Body of pancreas (tissue), 4 donors: ENCODE results near the gene CEP170.

Source experiments
- POLR2A ChIP-seq, 3 donors: fragments of 450-650 bp; IDR thresholded peaks; one replicate each; pipeline ENCODE4 v1.6.1; 2016; ENCODE audit warnings: antibody characterized with exemption in 3 of 3, mild to moderate bottlenecking in 2 of 3
- TF ChIP-seq, protein P1 (sequence below), 7 experiments: fragments of 450-650 bp in 4 of 7; fragments of 200-600 bp in 3 of 7; sonication (generic) in 3 of 7; IDR thresholded peaks; one replicate each; pipeline ENCODE4 v1.5.1; 2016 to 2019; ENCODE audit warnings: antibody characterized with exemption in 7 of 7

DNA sequence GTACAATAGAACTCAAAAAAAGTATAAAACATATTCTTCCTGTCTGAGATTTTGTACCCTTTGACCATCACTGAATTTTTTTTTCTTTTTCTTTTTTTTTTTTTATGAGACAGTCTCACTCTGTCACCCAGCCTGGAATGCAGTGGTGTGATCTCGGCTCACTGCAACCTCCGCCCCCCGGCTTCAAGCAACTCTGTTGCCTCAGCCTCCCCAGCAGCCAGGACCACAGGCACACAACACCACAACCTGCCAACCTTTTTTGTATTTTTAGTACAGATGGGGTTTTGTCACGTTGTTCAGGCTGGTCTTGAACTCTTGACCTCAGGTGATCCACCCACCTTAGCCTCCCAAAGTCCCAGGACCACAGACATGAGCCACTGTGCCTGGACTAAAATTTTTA is 11.2 kb upstream of the CEP170 start:
- TF ChIP-seq, protein P1, sequence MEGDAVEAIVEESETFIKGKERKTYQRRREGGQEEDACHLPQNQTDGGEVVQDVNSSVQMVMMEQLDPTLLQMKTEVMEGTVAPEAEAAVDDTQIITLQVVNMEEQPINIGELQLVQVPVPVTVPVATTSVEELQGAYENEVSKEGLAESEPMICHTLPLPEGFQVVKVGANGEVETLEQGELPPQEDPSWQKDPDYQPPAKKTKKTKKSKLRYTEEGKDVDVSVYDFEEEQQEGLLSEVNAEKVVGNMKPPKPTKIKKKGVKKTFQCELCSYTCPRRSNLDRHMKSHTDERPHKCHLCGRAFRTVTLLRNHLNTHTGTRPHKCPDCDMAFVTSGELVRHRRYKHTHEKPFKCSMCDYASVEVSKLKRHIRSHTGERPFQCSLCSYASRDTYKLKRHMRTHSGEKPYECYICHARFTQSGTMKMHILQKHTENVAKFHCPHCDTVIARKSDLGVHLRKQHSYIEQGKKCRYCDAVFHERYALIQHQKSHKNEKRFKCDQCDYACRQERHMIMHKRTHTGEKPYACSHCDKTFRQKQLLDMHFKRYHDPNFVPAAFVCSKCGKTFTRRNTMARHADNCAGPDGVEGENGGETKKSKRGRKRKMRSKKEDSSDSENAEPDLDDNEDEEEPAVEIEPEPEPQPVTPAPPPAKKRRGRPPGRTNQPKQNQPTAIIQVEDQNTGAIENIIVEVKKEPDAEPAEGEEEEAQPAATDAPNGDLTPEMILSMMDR (IDR thresholded peaks at IDR 0.05): no peak
- no peak for TF ChIP-seq POLR2A (IDR thresholded peaks at IDR 0.05)
